Measurements from ENCODE around the gene CDYL. TPM values are rescaled to one million over a fixed set of nuclear protein-coding genes. Genes with fewer than 3 reads are reported as not detected.

The CDYL gene
- total RNA-seq, 4 donors from 2014 or later = 27.7 to 37.0 (median 33.1) TPM

GRCh38 chr6:4958624-4959023, 182.4 kb downstream of the CDYL start:
- no peak for TF ChIP-seq CTCF (IDR thresholded peaks at IDR 0.05; ENCODE audit: low read depth)

DNA sequence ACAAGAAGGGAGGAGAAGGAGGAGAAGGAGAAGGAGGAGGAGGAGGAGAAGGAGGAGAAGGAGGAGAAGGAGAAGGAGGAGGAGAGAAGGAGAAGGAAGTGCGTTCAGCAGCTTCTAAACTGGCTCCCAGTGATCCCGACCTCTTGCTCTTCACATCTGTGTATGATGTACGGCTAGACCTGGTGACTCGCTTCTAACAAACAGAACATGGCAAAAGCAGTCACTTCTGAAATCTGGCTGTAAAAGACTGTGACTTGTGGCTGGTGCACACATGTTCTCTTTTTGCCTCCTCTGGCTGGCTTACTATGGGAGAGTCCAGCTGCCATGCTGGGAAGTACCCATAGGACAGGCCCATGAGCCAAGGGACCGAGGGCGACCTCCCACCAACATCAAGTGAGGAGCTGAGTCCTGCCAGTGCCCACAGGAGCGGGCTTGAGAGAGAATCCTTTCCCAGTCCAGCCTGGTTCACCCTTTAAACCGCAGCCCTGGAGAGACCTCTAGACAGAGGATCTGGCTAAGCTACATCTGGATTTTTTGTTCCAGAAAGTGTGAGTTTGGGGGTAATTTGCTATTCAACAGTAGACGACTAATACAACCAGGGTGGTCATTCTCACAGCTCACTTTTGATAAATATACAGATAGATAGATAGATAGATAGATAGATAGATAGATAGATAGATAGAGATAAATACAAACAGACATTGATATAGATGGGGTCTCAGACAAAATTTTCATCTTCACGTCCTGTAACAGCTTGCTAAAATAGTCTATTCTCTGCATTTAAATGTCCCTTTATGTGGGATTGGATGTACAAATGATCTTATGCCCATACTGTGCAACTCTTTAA, 185.3 kb downstream of the CDYL start:
- no peak for TF ChIP-seq CTCF (IDR thresholded peaks at IDR 0.05; ENCODE audit: low read depth)

GRCh38 chr6:4962905-4963304, 186.7 kb downstream of the CDYL start:
- no peak for TF ChIP-seq CTCF (IDR thresholded peaks at IDR 0.05; ENCODE audit: low read depth)

DNA sequence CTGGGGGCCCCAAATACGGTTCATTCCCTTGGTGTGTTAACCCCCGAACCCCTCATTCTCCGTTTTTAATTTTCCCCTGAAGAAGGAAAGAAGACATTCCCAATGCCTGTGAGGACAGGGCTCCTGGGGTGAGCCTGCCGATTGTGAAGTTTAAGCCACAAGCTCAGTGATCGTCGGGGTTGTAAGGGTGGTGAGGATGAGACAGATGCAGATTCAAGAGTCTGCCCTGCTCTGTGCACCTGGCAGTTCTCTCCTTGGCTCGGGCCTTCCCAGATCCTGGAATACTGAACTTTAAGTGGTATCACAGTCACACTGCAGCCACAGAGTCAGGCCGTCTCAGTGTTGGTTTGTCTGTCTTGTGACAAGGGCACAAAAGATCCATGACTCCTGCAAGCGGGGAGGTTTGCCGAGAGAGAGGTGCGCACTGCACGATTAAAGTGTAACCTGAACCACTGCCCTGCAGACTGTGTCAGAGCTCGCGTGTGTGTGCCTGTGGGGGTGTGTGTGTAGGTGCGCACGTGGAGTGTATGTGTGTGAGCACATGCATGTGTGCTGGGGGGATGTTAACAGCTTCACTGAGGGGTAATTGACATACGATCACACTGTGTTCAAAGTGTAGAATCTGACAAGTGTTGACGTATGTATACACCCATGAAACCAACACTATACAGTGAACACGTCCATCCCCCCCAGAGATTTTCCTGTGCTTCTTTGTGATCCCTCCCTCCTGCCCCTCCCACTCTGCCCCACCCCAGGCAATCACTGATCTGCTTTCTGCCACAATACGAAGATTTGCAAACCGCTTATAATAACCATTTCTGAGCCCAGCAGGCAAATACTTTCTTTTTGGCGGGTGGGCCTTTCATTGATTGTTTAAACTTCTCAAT, 188.7 kb downstream of the CDYL start:
- no peak for TF ChIP-seq CTCF (IDR thresholded peaks at IDR 0.05; ENCODE audit: low read depth)

GRCh38 chr6:4965562-4966389, 189.6 kb downstream of the CDYL start:
- TF ChIP-seq CTCF (IDR thresholded peaks at IDR 0.05; ENCODE audit: low read depth) = no peak

GRCh38 chr6:4967301-4968030, 191.3 kb downstream of the CDYL start:
- no peak for TF ChIP-seq CTCF (IDR thresholded peaks at IDR 0.05; ENCODE audit: low read depth)

Data from subcutaneous adipose tissue (tissue), 4 donors.